Epithelial cell of esophagus (primary cell): Measurements from ENCODE around the gene IFT20.

ENCODE experiments used
- DNase-seq: peaks from one replicate; pipeline ENCODE4 v3.0.0; 2010; ENCODE audit warnings: low read depth
- H3K4me3 ChIP-seq: 2 replicates; pipeline ENCODE4 v1.5.1; 2011; ENCODE audit warnings: mild to moderate bottlenecking, low read length, control low read depth
- TF ChIP-seq, protein P1 (sequence below): IDR thresholded peaks from 2 replicates; pipeline ENCODE4 v1.5.1; 2011; ENCODE audit warnings: low read depth, mild to moderate bottlenecking, low read length, control low read depth, inconsistent platforms; ENCODE audit not compliant: insufficient read depth; ENCODE audit errors: missing control alignments

Gene IFT20

DNA sequence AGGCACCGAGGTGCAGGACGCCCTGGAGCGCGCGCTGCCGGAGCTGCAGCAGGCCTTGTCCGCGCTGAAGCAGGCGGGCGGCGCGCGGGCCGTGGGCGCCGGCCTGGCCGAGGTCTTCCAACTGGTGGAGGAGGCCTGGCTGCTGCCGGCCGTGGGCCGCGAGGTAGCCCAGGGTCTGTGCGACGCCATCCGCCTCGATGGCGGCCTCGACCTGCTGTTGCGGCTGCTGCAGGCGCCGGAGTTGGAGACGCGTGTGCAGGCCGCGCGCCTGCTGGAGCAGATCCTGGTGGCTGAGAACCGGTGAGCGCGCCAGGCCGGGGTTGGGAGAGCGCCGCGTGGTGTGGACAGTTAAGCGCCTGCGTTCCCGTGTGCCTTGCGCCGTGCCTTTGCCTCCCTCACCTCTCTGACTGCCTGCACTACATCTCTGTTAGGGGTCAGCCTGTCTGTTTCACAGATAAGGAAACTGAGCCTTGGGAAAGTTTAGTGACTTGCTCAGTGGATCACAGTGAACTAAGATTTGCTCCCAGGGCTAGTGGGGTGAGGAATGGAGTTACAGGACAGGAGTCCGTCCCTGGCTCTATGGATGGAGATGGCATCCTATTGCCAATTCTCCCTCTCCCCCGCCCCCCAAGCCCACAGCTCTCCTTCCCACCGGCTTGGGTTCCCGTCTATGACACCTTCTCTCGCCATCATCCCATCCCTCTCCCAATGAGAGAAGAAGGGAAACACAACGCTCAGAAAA, 37.1 kb upstream of the IFT20 start:
- no peak for DNase-seq
- TF ChIP-seq, protein P1, sequence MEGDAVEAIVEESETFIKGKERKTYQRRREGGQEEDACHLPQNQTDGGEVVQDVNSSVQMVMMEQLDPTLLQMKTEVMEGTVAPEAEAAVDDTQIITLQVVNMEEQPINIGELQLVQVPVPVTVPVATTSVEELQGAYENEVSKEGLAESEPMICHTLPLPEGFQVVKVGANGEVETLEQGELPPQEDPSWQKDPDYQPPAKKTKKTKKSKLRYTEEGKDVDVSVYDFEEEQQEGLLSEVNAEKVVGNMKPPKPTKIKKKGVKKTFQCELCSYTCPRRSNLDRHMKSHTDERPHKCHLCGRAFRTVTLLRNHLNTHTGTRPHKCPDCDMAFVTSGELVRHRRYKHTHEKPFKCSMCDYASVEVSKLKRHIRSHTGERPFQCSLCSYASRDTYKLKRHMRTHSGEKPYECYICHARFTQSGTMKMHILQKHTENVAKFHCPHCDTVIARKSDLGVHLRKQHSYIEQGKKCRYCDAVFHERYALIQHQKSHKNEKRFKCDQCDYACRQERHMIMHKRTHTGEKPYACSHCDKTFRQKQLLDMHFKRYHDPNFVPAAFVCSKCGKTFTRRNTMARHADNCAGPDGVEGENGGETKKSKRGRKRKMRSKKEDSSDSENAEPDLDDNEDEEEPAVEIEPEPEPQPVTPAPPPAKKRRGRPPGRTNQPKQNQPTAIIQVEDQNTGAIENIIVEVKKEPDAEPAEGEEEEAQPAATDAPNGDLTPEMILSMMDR = no peak
- H3K4me3 ChIP-seq = no peak overlapping the region

- TF ChIP-seq, protein P1 = no peak
- no peak within 1 kb of the TSS for H3K4me3 ChIP-seq
- no peak for DNase-seq
Measured at GRCh38 chr17:28371245-28372202, 36.3 kb upstream of the IFT20 start, which contains the start of gene SARM1. SARM1 (plus strand) TSS chr17:28371694; CDS start chr17:28372033, 339 bp downstream.

GRCh38 chr17:28370744-28371103, 35.5 kb upstream of the IFT20 start:
- TF ChIP-seq, protein P1 = no peak
- no peak overlapping the region for H3K4me3 ChIP-seq
- no peak for DNase-seq

DNA sequence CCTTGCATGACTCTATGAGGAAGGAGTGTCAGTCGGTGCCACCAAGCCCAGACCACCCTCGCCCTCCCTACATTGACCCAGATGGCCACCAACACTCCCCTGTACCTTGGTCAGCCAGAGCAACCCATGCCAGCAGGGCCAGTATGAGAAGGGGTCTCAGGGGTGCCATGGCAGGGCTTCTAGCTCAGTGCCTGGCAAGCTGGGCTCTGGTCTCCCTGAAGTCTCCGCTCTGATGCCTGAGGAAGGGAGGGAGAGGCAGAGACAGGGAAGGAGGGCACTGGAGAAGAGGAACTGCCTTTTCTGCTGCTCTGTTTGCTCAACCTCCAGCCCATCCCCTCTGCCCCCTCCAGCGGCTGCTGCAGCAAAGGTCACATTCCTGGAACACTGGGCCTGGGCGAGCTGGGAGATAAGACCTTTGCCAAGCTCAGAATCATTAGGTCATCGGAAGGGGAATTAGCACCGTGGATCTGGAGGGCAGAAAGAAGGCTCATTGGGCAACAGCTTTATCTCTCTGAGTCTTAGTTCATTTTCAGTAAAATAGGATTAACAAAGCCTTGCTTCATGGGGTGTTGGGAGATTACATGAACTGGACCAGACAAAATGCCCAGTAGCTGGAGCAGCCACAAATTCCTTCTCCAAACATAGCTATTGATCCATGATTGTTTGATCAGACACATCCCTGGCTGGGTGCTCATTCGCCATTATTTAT, 34.9 kb upstream of the IFT20 start, which contains the start of gene VTN:
Gene VTN, minus strand, starts transcription at position 273 of the 709 bp plus-strand sequence. Its CDS starts 104 bp downstream, at position 169.
- no peak within 1 kb of the TSS for H3K4me3 ChIP-seq
- DNase-seq = no peak
- TF ChIP-seq, protein P1 = no peak

DNA sequence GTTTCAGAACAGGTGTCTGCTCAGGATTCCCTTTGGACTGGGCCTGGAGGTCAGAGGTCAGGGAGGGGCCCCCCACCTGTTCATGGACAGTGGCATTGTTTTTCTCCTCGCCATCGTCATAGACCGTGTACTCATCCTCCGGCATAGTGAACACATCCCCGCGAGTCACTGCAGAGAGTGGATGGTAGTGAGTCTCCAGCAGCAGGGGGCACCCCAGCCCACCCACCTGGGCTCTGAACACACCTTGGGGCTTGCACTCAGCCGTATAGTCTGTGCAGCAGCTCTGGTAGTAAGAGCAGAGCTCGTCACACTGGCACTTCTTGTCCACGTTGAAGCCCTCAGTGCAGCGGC, 34.4 kb upstream of the IFT20 start:
- TF ChIP-seq, protein P1 = no peak
- no peak for DNase-seq
- H3K4me3 ChIP-seq = no peak overlapping the region

GRCh38 chr17:28368915-28369683, 33.8 kb upstream of the IFT20 start:
- no peak for DNase-seq
- H3K4me3 ChIP-seq = no peak overlapping the region
- TF ChIP-seq, protein P1 = no peak
